Mammary epithelial cell (primary cell): ENCODE measurements around the gene RBM47.

Experiments used
- EZH2 ChIP-seq: IDR thresholded peaks from 2 replicates; pipeline ENCODE4 v1.6.1; 2012; ENCODE audit warnings: low read length, inconsistent platforms, borderline replicate concordance
- TF ChIP-seq, protein P1 (sequence below), 2 donors: IDR thresholded peaks in 1 of 2; conservative IDR thresholded peaks in 1 of 2; 2 replicates each; pipeline ENCODE4 v1.5.1; 2011 to 2012; ENCODE audit warnings: inconsistent platforms in 2 of 2, low read length in 2 of 2, mild to moderate bottlenecking in 2 of 2, control low read depth in 1 of 2, low read depth in 1 of 2; ENCODE audit not compliant: insufficient read depth in 1 of 2; ENCODE audit errors: extremely low read depth in 1 of 2

- TF ChIP-seq, protein P1, sequence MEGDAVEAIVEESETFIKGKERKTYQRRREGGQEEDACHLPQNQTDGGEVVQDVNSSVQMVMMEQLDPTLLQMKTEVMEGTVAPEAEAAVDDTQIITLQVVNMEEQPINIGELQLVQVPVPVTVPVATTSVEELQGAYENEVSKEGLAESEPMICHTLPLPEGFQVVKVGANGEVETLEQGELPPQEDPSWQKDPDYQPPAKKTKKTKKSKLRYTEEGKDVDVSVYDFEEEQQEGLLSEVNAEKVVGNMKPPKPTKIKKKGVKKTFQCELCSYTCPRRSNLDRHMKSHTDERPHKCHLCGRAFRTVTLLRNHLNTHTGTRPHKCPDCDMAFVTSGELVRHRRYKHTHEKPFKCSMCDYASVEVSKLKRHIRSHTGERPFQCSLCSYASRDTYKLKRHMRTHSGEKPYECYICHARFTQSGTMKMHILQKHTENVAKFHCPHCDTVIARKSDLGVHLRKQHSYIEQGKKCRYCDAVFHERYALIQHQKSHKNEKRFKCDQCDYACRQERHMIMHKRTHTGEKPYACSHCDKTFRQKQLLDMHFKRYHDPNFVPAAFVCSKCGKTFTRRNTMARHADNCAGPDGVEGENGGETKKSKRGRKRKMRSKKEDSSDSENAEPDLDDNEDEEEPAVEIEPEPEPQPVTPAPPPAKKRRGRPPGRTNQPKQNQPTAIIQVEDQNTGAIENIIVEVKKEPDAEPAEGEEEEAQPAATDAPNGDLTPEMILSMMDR (conservative IDR thresholded peaks at IDR 0.05 in 1 of 2, IDR thresholded peaks at IDR 0.05 in 1 of 2; ENCODE audit: extremely low read depth in 1 of 2, insufficient read depth in 1 of 2, low read depth in 1 of 2, low read length in 2 of 2): no peak
- no peak for TF ChIP-seq EZH2
Observed at GRCh38 chr4:40502934-40503333, 126.7 kb downstream of the RBM47 start.
